K562 (cell line): ENCODE results near the gene ACTN3. TPM values are rescaled to one million over a fixed set of nuclear protein-coding genes. Genes with fewer than 3 reads are reported as not detected.

ENCODE experiments used
- BRD9 ChIP-seq: fragments of 450-650 bp; IDR thresholded peaks from 2 replicates; pipeline ENCODE4 v1.6.1; 2018; ENCODE audit warnings: low read depth; ENCODE audit not compliant: partially characterized antibody
- CBFA2T2 ChIP-seq: fragments of 450-650 bp; conservative IDR thresholded peaks from 2 replicates; pipeline ENCODE4 v1.6.1; 2017; ENCODE audit warnings: mild to moderate bottlenecking
- HIVEP1 ChIP-seq: fragments of 250-450 bp; sonication (Bioruptor Pico); IDR thresholded peaks from 2 replicates; pipeline ENCODE4 v1.4.0; 2020; ENCODE audit warnings: mild to moderate bottlenecking
- IRF2 ChIP-seq: sonication (generic); formaldehyde crosslinking; IDR thresholded peaks from 2 replicates; pipeline ENCODE4 v1.8.1; 2022; ENCODE audit warnings: mild to moderate bottlenecking, missing genetic modification reagents
- MCM2 ChIP-seq: fragments of 450-650 bp; IDR thresholded peaks from 2 replicates; pipeline ENCODE4 v1.6.1; 2017; ENCODE audit warnings: low read depth, mild to moderate bottlenecking
- MYNN ChIP-seq, 2 experiments: sonication (generic); formaldehyde crosslinking in 1 of 2; IDR thresholded peaks; 2 replicates each; pipeline versions ENCODE4 v1.5.0 to v1.6.1; 2016 to 2020; ENCODE audit warnings: antibody characterized with exemption in 1 of 2, missing genetic modification reagents in 1 of 2
- PCBP1 ChIP-seq: fragments of 200-400 bp; formaldehyde crosslinking; IDR thresholded peaks from 2 replicates; pipeline ENCODE4 v1.6.1; 2018; ENCODE audit warnings: mild to moderate bottlenecking, low read depth, low read length; ENCODE audit not compliant: poor library complexity, severe bottlenecking
- POLR2A ChIP-seq: fragments of 450-650 bp; conservative IDR thresholded peaks from 2 replicates; pipeline ENCODE4 v1.6.1; 2016
- RCOR1 ChIP-seq, 2 experiments: IDR thresholded peaks; 2 replicates each; pipeline ENCODE4 v1.6.1; 2012; ENCODE audit warnings: low read depth in 2 of 2, low read length in 2 of 2, borderline replicate concordance in 1 of 2, improper control_type of control experiment in 1 of 2
- SRSF9 ChIP-seq: fragments of 200-400 bp; formaldehyde crosslinking; IDR thresholded peaks from 2 replicates; pipeline ENCODE4 v1.6.1; 2017; ENCODE audit warnings: low read depth, low read length, borderline replicate concordance
- TCF3 ChIP-seq: sonication (generic); formaldehyde crosslinking; IDR thresholded peaks from 2 replicates; pipeline ENCODE4 v1.4.0; 2020; ENCODE audit warnings: mild to moderate bottlenecking, missing genetic modification reagents
- TCF7L2 ChIP-seq: fragments of 150-350 bp; IDR thresholded peaks from 2 replicates; pipeline ENCODE4 v1.6.1; 2016; ENCODE audit warnings: low read depth, mild to moderate bottlenecking, low read length, moderate library complexity
- XRCC3 ChIP-seq: fragments of 450-650 bp; IDR thresholded peaks from 2 replicates; pipeline ENCODE4 v1.6.1; 2017; ENCODE audit warnings: mild to moderate bottlenecking, moderate library complexity
- ZNF24 ChIP-seq: fragments of 450-650 bp; IDR thresholded peaks from 2 replicates; pipeline ENCODE4 v1.6.1; 2016
- polyA plus RNA-seq, 8 experiments: library from polyadenylated mRNA; depleted of rRNA in 4 of 8; stranded (reverse) in 5 of 8; unstranded in 3 of 8; fragments of >200 nt; fragmentation: Nextera tagmentation in 2 of 8; fragmentation: Illumina TruSeq in 1 of 8; extraction: Ambion mirVana in 2 of 8; extraction: Trizol in 1 of 8; gene quantifications; 2 replicates each; pipeline versions ENCODE4 v1.2.1 to v1.2.3, GENCODE V29; 2011 to 2014; ENCODE audit warnings: inconsistent platforms in 1 of 8, missing spikeins in 1 of 8
- total RNA-seq, 7 experiments: library from RNA; depleted of rRNA in 6 of 7; stranded (reverse); fragments of >200 nt in 6 of 7; fragmentation: Illumina TruSeq in 2 of 7; extraction: Trizol in 2 of 7; gene quantifications; 2 replicates each; pipeline versions ENCODE4 v1.2.1 to v1.2.3, GENCODE V29; 2011 to 2021; ENCODE audit warnings: low replicate concordance in 1 of 7
- TF ChIP-seq, protein P1 (sequence below): fragments of 200-800 bp; sonication (Bioruptor generic); IDR thresholded peaks from 2 replicates; pipeline ENCODE4 v1.6.1; 2016; ENCODE audit warnings: missing genetic modification characterization, missing compliant biosample characterization
- TF ChIP-seq, protein P2 (sequence below): IDR thresholded peaks from 3 replicates; pipeline ENCODE4 v1.6.1; 2011; ENCODE audit warnings: borderline replicate concordance, mild to moderate bottlenecking; ENCODE audit not compliant: insufficient read length, insufficient read depth
- TF ChIP-seq, protein P3 (sequence below): fragments of 450-650 bp; IDR thresholded peaks from 2 replicates; pipeline ENCODE4 v1.6.1; 2016; ENCODE audit warnings: borderline replicate concordance
- TF ChIP-seq, protein P4 (sequence below): fragments of 250-450 bp; sonication (Bioruptor Pico); IDR thresholded peaks from 2 replicates; pipeline ENCODE4 v1.4.0; 2020

Gene ACTN3
- total and polyA plus RNA-seq, 9 of the 15 experiments (the other 6 are each of a cell fraction or from before 2014, with no cell fraction given): not detected

DNA sequence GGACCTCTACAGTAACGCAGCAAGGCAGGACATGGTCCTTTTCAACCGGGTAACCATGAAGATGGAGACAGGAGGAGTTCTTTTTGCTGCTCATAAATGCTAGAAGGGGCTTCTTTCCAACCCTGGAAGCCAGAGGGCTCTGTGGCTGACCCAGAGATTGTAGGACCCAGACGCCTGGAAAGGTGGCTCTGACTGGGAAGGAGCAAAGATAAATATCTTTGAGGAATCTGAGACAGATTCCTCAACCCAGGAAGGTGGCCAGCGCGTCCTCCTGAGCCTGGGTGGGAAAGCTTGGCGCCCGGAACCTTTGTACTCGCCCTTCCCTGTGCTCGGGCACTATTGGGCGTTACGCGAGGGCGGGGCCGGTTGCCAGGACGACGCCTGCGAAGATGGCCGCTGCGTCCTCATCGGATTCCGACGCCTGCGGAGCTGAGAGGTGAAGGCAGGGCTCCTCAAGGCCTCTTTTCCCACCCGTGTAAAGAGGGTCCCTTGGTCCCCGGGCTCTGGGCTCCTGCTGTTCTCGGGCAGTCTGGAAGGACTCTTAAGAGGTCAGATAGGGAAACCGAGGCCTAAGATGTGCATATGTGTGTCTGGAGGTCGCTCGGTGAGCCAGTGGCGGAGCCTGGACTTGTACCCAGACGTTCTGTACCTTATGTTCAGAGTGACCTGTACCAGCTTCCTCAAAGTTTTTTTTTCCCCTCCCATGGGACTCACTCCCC lies 36.3 kb upstream of the ACTN3 start, which contains the start of gene BBS1 (continued):
- no peak; the same call in 1 of the 2 replicates for TF ChIP-seq TCF3 (CRISPR knock-in tag)
- TF ChIP-seq TCF7L2: no peak
- TF ChIP-seq, protein P1, sequence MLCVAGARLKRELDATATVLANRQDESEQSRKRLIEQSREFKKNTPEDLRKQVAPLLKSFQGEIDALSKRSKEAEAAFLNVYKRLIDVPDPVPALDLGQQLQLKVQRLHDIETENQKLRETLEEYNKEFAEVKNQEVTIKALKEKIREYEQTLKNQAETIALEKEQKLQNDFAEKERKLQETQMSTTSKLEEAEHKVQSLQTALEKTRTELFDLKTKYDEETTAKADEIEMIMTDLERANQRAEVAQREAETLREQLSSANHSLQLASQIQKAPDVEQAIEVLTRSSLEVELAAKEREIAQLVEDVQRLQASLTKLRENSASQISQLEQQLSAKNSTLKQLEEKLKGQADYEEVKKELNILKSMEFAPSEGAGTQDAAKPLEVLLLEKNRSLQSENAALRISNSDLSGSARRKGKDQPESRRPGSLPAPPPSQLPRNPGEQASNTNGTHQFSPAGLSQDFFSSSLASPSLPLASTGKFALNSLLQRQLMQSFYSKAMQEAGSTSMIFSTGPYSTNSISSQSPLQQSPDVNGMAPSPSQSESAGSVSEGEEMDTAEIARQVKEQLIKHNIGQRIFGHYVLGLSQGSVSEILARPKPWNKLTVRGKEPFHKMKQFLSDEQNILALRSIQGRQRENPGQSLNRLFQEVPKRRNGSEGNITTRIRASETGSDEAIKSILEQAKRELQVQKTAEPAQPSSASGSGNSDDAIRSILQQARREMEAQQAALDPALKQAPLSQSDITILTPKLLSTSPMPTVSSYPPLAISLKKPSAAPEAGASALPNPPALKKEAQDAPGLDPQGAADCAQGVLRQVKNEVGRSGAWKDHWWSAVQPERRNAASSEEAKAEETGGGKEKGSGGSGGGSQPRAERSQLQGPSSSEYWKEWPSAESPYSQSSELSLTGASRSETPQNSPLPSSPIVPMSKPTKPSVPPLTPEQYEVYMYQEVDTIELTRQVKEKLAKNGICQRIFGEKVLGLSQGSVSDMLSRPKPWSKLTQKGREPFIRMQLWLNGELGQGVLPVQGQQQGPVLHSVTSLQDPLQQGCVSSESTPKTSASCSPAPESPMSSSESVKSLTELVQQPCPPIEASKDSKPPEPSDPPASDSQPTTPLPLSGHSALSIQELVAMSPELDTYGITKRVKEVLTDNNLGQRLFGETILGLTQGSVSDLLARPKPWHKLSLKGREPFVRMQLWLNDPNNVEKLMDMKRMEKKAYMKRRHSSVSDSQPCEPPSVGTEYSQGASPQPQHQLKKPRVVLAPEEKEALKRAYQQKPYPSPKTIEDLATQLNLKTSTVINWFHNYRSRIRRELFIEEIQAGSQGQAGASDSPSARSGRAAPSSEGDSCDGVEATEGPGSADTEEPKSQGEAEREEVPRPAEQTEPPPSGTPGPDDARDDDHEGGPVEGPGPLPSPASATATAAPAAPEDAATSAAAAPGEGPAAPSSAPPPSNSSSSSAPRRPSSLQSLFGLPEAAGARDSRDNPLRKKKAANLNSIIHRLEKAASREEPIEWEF: no peak
- TF ChIP-seq ZNF24: no peak; the same call in 1 of the 2 replicates
- TF ChIP-seq, protein P2, sequence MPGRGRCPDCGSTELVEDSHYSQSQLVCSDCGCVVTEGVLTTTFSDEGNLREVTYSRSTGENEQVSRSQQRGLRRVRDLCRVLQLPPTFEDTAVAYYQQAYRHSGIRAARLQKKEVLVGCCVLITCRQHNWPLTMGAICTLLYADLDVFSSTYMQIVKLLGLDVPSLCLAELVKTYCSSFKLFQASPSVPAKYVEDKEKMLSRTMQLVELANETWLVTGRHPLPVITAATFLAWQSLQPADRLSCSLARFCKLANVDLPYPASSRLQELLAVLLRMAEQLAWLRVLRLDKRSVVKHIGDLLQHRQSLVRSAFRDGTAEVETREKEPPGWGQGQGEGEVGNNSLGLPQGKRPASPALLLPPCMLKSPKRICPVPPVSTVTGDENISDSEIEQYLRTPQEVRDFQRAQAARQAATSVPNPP: no peak
- peak in 1 of 2 experiments; percentile 66; a peak in 2 of 4 replicates for TF ChIP-seq RCOR1 (IDR thresholded peaks at IDR 0.05; ENCODE audit: borderline replicate concordance in 1 of 2, low read depth in 2 of 2, low read length in 2 of 2)
- TF ChIP-seq HIVEP1 (CRISPR knock-in tag): no peak
- TF ChIP-seq, protein P3, sequence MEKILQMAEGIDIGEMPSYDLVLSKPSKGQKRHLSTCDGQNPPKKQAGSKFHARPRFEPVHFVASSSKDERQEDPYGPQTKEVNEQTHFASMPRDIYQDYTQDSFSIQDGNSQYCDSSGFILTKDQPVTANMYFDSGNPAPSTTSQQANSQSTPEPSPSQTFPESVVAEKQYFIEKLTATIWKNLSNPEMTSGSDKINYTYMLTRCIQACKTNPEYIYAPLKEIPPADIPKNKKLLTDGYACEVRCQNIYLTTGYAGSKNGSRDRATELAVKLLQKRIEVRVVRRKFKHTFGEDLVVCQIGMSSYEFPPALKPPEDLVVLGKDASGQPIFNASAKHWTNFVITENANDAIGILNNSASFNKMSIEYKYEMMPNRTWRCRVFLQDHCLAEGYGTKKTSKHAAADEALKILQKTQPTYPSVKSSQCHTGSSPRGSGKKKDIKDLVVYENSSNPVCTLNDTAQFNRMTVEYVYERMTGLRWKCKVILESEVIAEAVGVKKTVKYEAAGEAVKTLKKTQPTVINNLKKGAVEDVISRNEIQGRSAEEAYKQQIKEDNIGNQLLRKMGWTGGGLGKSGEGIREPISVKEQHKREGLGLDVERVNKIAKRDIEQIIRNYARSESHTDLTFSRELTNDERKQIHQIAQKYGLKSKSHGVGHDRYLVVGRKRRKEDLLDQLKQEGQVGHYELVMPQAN: peak; percentile 86
- no peak for TF ChIP-seq CBFA2T2
- TF ChIP-seq XRCC3: no peak
- TF ChIP-seq SRSF9: no peak
- TF ChIP-seq, protein P4, sequence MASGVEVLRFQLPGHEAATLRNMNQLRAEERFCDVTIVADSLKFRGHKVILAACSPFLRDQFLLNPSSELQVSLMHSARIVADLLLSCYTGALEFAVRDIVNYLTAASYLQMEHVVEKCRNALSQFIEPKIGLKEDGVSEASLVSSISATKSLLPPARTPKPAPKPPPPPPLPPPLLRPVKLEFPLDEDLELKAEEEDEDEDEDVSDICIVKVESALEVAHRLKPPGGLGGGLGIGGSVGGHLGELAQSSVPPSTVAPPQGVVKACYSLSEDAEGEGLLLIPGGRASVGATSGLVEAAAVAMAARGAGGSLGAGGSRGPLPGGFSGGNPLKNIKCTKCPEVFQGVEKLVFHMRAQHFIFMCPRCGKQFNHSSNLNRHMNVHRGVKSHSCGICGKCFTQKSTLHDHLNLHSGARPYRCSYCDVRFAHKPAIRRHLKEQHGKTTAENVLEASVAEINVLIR: no peak
- no peak for TF ChIP-seq MCM2
- TF ChIP-seq PCBP1: no peak
- TF ChIP-seq MYNN (IDR thresholded peaks at IDR 0.05): no peak
- no peak for TF ChIP-seq MYNN (CRISPR knock-in tag; IDR thresholded peaks at IDR 0.05)
- TF ChIP-seq POLR2A: peak; percentile 78
- no peak for TF ChIP-seq IRF2
- TF ChIP-seq BRD9: no peak
